ENCODE results near the gene MIOS. TPM values are rescaled to one million over a fixed set of nuclear protein-coding genes. Genes with fewer than 3 reads are reported as not detected.

Gene MIOS
- total and polyA plus RNA-seq, 2 of the 8 experiments (the other 6 are each of a cell fraction or from before 2014, with no cell fraction given) = 15.5 to 50.7 TPM

- TF ChIP-seq, protein P1, sequence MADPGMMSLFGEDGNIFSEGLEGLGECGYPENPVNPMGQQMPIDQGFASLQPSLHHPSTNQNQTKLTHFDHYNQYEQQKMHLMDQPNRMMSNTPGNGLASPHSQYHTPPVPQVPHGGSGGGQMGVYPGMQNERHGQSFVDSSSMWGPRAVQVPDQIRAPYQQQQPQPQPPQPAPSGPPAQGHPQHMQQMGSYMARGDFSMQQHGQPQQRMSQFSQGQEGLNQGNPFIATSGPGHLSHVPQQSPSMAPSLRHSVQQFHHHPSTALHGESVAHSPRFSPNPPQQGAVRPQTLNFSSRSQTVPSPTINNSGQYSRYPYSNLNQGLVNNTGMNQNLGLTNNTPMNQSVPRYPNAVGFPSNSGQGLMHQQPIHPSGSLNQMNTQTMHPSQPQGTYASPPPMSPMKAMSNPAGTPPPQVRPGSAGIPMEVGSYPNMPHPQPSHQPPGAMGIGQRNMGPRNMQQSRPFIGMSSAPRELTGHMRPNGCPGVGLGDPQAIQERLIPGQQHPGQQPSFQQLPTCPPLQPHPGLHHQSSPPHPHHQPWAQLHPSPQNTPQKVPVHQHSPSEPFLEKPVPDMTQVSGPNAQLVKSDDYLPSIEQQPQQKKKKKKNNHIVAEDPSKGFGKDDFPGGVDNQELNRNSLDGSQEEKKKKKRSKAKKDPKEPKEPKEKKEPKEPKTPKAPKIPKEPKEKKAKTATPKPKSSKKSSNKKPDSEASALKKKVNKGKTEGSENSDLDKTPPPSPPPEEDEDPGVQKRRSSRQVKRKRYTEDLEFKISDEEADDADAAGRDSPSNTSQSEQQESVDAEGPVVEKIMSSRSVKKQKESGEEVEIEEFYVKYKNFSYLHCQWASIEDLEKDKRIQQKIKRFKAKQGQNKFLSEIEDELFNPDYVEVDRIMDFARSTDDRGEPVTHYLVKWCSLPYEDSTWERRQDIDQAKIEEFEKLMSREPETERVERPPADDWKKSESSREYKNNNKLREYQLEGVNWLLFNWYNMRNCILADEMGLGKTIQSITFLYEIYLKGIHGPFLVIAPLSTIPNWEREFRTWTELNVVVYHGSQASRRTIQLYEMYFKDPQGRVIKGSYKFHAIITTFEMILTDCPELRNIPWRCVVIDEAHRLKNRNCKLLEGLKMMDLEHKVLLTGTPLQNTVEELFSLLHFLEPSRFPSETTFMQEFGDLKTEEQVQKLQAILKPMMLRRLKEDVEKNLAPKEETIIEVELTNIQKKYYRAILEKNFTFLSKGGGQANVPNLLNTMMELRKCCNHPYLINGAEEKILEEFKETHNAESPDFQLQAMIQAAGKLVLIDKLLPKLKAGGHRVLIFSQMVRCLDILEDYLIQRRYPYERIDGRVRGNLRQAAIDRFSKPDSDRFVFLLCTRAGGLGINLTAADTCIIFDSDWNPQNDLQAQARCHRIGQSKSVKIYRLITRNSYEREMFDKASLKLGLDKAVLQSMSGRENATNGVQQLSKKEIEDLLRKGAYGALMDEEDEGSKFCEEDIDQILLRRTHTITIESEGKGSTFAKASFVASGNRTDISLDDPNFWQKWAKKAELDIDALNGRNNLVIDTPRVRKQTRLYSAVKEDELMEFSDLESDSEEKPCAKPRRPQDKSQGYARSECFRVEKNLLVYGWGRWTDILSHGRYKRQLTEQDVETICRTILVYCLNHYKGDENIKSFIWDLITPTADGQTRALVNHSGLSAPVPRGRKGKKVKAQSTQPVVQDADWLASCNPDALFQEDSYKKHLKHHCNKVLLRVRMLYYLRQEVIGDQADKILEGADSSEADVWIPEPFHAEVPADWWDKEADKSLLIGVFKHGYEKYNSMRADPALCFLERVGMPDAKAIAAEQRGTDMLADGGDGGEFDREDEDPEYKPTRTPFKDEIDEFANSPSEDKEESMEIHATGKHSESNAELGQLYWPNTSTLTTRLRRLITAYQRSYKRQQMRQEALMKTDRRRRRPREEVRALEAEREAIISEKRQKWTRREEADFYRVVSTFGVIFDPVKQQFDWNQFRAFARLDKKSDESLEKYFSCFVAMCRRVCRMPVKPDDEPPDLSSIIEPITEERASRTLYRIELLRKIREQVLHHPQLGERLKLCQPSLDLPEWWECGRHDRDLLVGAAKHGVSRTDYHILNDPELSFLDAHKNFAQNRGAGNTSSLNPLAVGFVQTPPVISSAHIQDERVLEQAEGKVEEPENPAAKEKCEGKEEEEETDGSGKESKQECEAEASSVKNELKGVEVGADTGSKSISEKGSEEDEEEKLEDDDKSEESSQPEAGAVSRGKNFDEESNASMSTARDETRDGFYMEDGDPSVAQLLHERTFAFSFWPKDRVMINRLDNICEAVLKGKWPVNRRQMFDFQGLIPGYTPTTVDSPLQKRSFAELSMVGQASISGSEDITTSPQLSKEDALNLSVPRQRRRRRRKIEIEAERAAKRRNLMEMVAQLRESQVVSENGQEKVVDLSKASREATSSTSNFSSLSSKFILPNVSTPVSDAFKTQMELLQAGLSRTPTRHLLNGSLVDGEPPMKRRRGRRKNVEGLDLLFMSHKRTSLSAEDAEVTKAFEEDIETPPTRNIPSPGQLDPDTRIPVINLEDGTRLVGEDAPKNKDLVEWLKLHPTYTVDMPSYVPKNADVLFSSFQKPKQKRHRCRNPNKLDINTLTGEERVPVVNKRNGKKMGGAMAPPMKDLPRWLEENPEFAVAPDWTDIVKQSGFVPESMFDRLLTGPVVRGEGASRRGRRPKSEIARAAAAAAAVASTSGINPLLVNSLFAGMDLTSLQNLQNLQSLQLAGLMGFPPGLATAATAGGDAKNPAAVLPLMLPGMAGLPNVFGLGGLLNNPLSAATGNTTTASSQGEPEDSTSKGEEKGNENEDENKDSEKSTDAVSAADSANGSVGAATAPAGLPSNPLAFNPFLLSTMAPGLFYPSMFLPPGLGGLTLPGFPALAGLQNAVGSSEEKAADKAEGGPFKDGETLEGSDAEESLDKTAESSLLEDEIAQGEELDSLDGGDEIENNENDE (IDR thresholded peaks at IDR 0.05; ENCODE audit: insufficient replicate concordance, low read length) = no peak
- TF ChIP-seq KDM1A (IDR thresholded peaks at IDR 0.05; ENCODE audit: borderline replicate concordance, low read length) (no peak), YY1 (IDR thresholded peaks at IDR 0.05; ENCODE audit: low read depth, low read length) (no peak), CHD2 (IDR thresholded peaks at IDR 0.05; ENCODE audit: low read length) (no peak), NRF1 (IDR thresholded peaks at IDR 0.05; ENCODE audit: low read depth, low read length) (no peak), SIN3A (conservative IDR thresholded peaks at IDR 0.05 in 1 of 2, IDR thresholded peaks at IDR 0.05 in 1 of 2; ENCODE audit: low read depth in 1 of 2, low read length in 2 of 2) (no peak), TBP (IDR thresholded peaks at IDR 0.05; ENCODE audit: low read depth, low read length) (no peak), JUND (IDR thresholded peaks at IDR 0.05; ENCODE audit: low read length) (no peak), POLR2A (IDR thresholded peaks at IDR 0.05; ENCODE audit: control extremely low read depth in 1 of 2, low read depth in 2 of 2, low read length in 2 of 2) (no peak)
- TF ChIP-seq, protein P2, sequence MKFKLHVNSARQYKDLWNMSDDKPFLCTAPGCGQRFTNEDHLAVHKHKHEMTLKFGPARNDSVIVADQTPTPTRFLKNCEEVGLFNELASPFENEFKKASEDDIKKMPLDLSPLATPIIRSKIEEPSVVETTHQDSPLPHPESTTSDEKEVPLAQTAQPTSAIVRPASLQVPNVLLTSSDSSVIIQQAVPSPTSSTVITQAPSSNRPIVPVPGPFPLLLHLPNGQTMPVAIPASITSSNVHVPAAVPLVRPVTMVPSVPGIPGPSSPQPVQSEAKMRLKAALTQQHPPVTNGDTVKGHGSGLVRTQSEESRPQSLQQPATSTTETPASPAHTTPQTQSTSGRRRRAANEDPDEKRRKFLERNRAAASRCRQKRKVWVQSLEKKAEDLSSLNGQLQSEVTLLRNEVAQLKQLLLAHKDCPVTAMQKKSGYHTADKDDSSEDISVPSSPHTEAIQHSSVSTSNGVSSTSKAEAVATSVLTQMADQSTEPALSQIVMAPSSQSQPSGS (IDR thresholded peaks at IDR 0.05; ENCODE audit: low read length) = no peak
Observed at GRCh38 chr7:7650682-7651206, 84.1 kb downstream of the MIOS start (continued).

All from H1 (cell line).